Nephron progenitor cell (in vitro differentiated cells): ENCODE results near the gene PCDH10.
A peak's percentile ranks its signal among the peaks of the same experiment; 100 is the strongest.

Source experiments
- DNase-seq: peaks from one replicate; pipeline ENCODE4 v3.0.0; 2021
- H3K27ac Mint-ChIP-seq: 2 replicates; pipeline ENCODE4 v1.8.0; 2021; ENCODE audit warnings: mild to moderate bottlenecking, moderate library complexity, mixed read lengths
- H3K27me3 Mint-ChIP-seq: 2 replicates; pipeline ENCODE4 v1.8.0; 2021; ENCODE audit warnings: mild to moderate bottlenecking, low read depth, mixed read lengths; ENCODE audit not compliant: poor library complexity
- H3K36me3 Mint-ChIP-seq: 2 replicates; pipeline ENCODE4 v1.8.0; 2021; ENCODE audit warnings: low read depth, mixed read lengths
- H3K4me1 Mint-ChIP-seq: 2 replicates; pipeline ENCODE4 v1.8.0; 2021; ENCODE audit warnings: mixed read lengths
- H3K4me3 Mint-ChIP-seq: 2 replicates; pipeline ENCODE4 v1.8.0; 2021; ENCODE audit warnings: mild to moderate bottlenecking, moderate library complexity, mixed read lengths
- H3K9me3 Mint-ChIP-seq: 2 replicates; pipeline ENCODE4 v1.8.0; 2021; ENCODE audit warnings: mild to moderate bottlenecking, moderate library complexity, mixed read lengths
- CTCF ChIP-seq: fragments of 200-600 bp; sonication (generic); IDR thresholded peaks from 2 replicates; pipeline ENCODE4 v1.5.0; 2021; ENCODE audit warnings: antibody characterized with exemption

Gene PCDH10

GRCh38 chr4:133147921-133148689 lies 989 bp upstream of the PCDH10 start:
- TF ChIP-seq CTCF = peak; percentile 16
- DNase-seq = peak; percentile 49
- no peaks in the 10 kb centered on the region for H3K9me3 Mint-ChIP-seq
- peaks cover 67% of the 10 kb centered on the region for H3K4me1 Mint-ChIP-seq
- peaks cover 78% of the 10 kb centered on the region for H3K27me3 Mint-ChIP-seq
- H3K4me3 Mint-ChIP-seq = peak overlapping the region; percentile 82
- no peak overlapping the region for H3K27ac Mint-ChIP-seq
- H3K36me3 Mint-ChIP-seq = no peaks in the 10 kb centered on the region

GRCh38 chr4:133149364-133149695 lies 236 bp downstream of the PCDH10 start:
- Mint-ChIP-seq H3K27me3 (peaks cover 89% of the 10 kb centered on the region), H3K4me3 (peak overlapping the region; percentile 82), H3K9me3 (no peaks in the 10 kb centered on the region), H3K27ac (no peak overlapping the region), H3K36me3 (no peaks in the 10 kb centered on the region), H3K4me1 (peaks cover 71% of the 10 kb centered on the region)
- no peak for DNase-seq
- no peak for TF ChIP-seq CTCF

GRCh38 chr4:133149932-133150471 lies 908 bp downstream of the PCDH10 start:
- Mint-ChIP-seq H3K27me3 (peaks cover 93% of the 10 kb centered on the region), H3K4me1 (peaks cover 76% of the 10 kb centered on the region), H3K9me3 (no peaks in the 10 kb centered on the region), H3K4me3 (peak overlapping the region; percentile 82), H3K36me3 (no peaks in the 10 kb centered on the region), H3K27ac (no peak overlapping the region)
- no peak for TF ChIP-seq CTCF
- DNase-seq = no peak

GRCh38 chr4:133150486-133151340 lies 1.6 kb downstream of the PCDH10 start:
- Mint-ChIP-seq H3K27ac (no peak overlapping the region), H3K4me3 (peak overlapping the region; percentile 82), H3K9me3 (no peaks in the 10 kb centered on the region), H3K27me3 (peaks cover 89% of the 10 kb centered on the region), H3K4me1 (peaks cover 76% of the 10 kb centered on the region), H3K36me3 (no peaks in the 10 kb centered on the region)
- TF ChIP-seq CTCF = no peak
- peak; percentile 49 for DNase-seq

GRCh38 chr4:133151341-133151690 lies 2.2 kb downstream of the PCDH10 start:
- no peaks in the 10 kb centered on the region for H3K9me3 Mint-ChIP-seq
- H3K36me3 Mint-ChIP-seq = no peaks in the 10 kb centered on the region
- H3K27me3 Mint-ChIP-seq = peaks cover 83% of the 10 kb centered on the region
- peaks cover 76% of the 10 kb centered on the region for H3K4me1 Mint-ChIP-seq
- TF ChIP-seq CTCF = no peak
- H3K27ac Mint-ChIP-seq = no peak overlapping the region
- peak; percentile 39 for DNase-seq
- peak overlapping the region; percentile 82 for H3K4me3 Mint-ChIP-seq
